ENCODE data around the gene RNF167.

The RNF167 gene

GRCh38 chr17:4953451-4953961 lies 13.4 kb downstream of the RNF167 start:
- DNase-seq (ENCODE audit: low spot score), result peak; percentile 81

GRCh38 chr17:4955091-4955490 lies 15.0 kb downstream of the RNF167 start:
- DNase-seq (ENCODE audit: low spot score), result no peak

- DNase-seq (ENCODE audit: low spot score), result no peak
Measured at GRCh38 chr17:4956493-4957061, 16.5 kb downstream of the RNF167 start.

- no peak for DNase-seq (ENCODE audit: low spot score)
Measured at GRCh38 chr17:4958102-4958501, 18.0 kb downstream of the RNF167 start.

GRCh38 chr17:4959261-4959965 lies 19.3 kb downstream of the RNF167 start:
- DNase-seq (ENCODE audit: low spot score), result no peak

GRCh38 chr17:4960279-4960922 lies 20.3 kb downstream of the RNF167 start:
- no peak for DNase-seq (ENCODE audit: low spot score)

GRCh38 chr17:4965311-4965986 lies 25.4 kb downstream of the RNF167 start:
- DNase-seq (ENCODE audit: low spot score), result no peak

GRCh38 chr17:4966844-4967538 lies 26.9 kb downstream of the RNF167 start:
- peak; percentile 98 for DNase-seq (ENCODE audit: low spot score)

GRCh38 chr17:4967539-4968485 lies 27.7 kb downstream of the RNF167 start, which contains the start of gene SPAG7:
TSS of gene SPAG7 (minus strand) at chr17:4967817. CDS start at chr17:4967804, 13 bp downstream.
- peak; percentile 95 for DNase-seq (ENCODE audit: low spot score)

- DNase-seq (ENCODE audit: low spot score), result peak; percentile 14
Measured at GRCh38 chr17:4968486-4969046, 28.5 kb downstream of the RNF167 start.

GRCh38 chr17:4969047-4969550 lies 29.0 kb downstream of the RNF167 start:
- peak; percentile 84 for DNase-seq (ENCODE audit: low spot score)

GRCh38 chr17:4969551-4970173 lies 29.6 kb downstream of the RNF167 start:
- DNase-seq (ENCODE audit: low spot score), result peak; percentile 29

- no peak for DNase-seq (ENCODE audit: low spot score)
Measured at GRCh38 chr17:4970273-4970672, 30.2 kb downstream of the RNF167 start.

- no peak for DNase-seq (ENCODE audit: low spot score)
Measured at GRCh38 chr17:4971826-4972225, 31.8 kb downstream of the RNF167 start.

GRCh38 chr17:4972322-4972721 lies 32.3 kb downstream of the RNF167 start:
- DNase-seq (ENCODE audit: low spot score), result no peak

GRCh38 chr17:4972752-4973151 lies 32.7 kb downstream of the RNF167 start:
- no peak for DNase-seq (ENCODE audit: low spot score)

- no peak for DNase-seq (ENCODE audit: low spot score)
Measured at GRCh38 chr17:4973256-4974114, 33.4 kb downstream of the RNF167 start.

- no peak for DNase-seq (ENCODE audit: low spot score)
Measured at GRCh38 chr17:4974115-4974670, 34.1 kb downstream of the RNF167 start.

All from AG08396 (cell line).